Measurements from ENCODE around the gene TMEM234. TPM values are rescaled to one million over a fixed set of nuclear protein-coding genes. Genes with fewer than 3 reads are reported as not detected.

Gene TMEM234
- total RNA-seq, 2 experiments from 2014 or later = 9.2 to 12.0 TPM

Other genes with a start within 250 kb of the TMEM234 start
- gene KHDRBS1, start 208.5 kb downstream of the TMEM234 start, total RNA-seq = 100 to 1,000 TPM; 208 to 212 TPM
- 10 to 100 TPM; 26.5 to 28.4 TPM for gene TMEM39B, start 149.4 kb downstream of the TMEM234 start, total RNA-seq
- 10 to 100 TPM; 89.6 to 97.1 TPM for gene KPNA6, start 114.3 kb downstream of the TMEM234 start, total RNA-seq
- gene TXLNA, start 42.7 kb downstream of the TMEM234 start, total RNA-seq = 100 to 1,000 TPM; 100 to 103 TPM
- 10 to 100 TPM; 20.6 to 23.3 TPM for gene CCDC28B, start 21.8 kb downstream of the TMEM234 start, total RNA-seq
- 1 to 10 TPM; 5.8 to 6.3 TPM for gene IQCC, start 16.7 kb downstream of the TMEM234 start, total RNA-seq
- under 1 TPM in 1 of 2 experiments, not detected in 1; 0.21 TPM for gene DCDC2B, start 13.3 kb downstream of the TMEM234 start, total RNA-seq
- 100 to 1,000 TPM; 387 to 402 TPM for gene EIF3I, start 54 bp upstream of the TMEM234 start, total RNA-seq
- gene FAM167B, start 24.9 kb upstream of the TMEM234 start, total RNA-seq = under 1 TPM in 1 of 2 experiments, not detected in 1; 0.40 TPM
- gene LCK, start 28.9 kb upstream of the TMEM234 start, total RNA-seq = 100 to 1,000 TPM; 279 to 294 TPM
- gene HDAC1, start 69.7 kb upstream of the TMEM234 start, total RNA-seq = 100 to 1,000 TPM; 159 to 160 TPM
- 10 to 100 TPM; 13.0 to 13.4 TPM for gene MARCKSL1, start 113.9 kb upstream of the TMEM234 start, total RNA-seq
- 1 to 10 TPM; 2.7 to 3.1 TPM for gene FAM229A, start 140.1 kb upstream of the TMEM234 start, total RNA-seq
- under 1 TPM; 0.36 to 0.67 TPM for gene TSSK3, start 140.2 kb upstream of the TMEM234 start, total RNA-seq
- 10 to 100 TPM; 29.2 to 34.8 TPM for gene BSDC1, start 172.1 kb upstream of the TMEM234 start, total RNA-seq
- not detected for gene ZBTB8B, start 242.7 kb upstream of the TMEM234 start, total RNA-seq

All from activated CD8-positive, alpha-beta memory T cell treated with anti-CD3 and anti-CD28 coated beads for 36 hours (primary cell).